GM12873 (cell line): ENCODE results near the gene COL15A1.

Experiments
- TF ChIP-seq, protein P1 (sequence below): IDR thresholded peaks from 2 replicates; pipeline ENCODE4 v1.5.1; 2012; ENCODE audit warnings: low read depth, mild to moderate bottlenecking, moderate library complexity, low read length, control low read depth; ENCODE audit not compliant: insufficient read depth; ENCODE audit errors: missing control alignments

Gene COL15A1

GRCh38 chr9:98943682-98944056, at the start of gene COL15A1:
Gene COL15A1 (plus strand): TSS chr9:98943907. CDS start chr9:98944062, 155 bp downstream.
- TF ChIP-seq, protein P1, sequence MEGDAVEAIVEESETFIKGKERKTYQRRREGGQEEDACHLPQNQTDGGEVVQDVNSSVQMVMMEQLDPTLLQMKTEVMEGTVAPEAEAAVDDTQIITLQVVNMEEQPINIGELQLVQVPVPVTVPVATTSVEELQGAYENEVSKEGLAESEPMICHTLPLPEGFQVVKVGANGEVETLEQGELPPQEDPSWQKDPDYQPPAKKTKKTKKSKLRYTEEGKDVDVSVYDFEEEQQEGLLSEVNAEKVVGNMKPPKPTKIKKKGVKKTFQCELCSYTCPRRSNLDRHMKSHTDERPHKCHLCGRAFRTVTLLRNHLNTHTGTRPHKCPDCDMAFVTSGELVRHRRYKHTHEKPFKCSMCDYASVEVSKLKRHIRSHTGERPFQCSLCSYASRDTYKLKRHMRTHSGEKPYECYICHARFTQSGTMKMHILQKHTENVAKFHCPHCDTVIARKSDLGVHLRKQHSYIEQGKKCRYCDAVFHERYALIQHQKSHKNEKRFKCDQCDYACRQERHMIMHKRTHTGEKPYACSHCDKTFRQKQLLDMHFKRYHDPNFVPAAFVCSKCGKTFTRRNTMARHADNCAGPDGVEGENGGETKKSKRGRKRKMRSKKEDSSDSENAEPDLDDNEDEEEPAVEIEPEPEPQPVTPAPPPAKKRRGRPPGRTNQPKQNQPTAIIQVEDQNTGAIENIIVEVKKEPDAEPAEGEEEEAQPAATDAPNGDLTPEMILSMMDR, result no peak

DNA sequence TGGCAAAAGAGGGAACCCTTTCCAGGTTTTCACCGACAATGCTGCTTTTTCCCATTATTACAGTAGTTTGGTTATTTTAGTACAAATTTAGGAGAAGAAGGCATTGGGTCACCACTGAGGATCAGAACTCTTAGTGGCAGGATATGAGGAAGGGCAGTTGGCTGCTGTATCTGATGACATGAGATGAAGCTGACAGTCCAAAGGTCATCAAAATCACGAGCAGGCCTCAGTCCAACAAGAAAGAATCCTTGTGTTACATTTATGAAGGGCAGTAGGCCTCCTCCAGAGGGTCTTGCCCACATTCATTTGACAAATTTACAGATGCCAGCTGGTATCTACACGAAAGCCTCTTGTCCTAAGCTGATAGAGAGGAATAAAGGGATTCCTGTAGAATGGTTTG, 49.5 kb upstream of the COL15A1 start:
- TF ChIP-seq, protein P1, result no peak

- TF ChIP-seq, protein P1, result no peak
Measured at GRCh38 chr9:98894761-98895160, 48.9 kb upstream of the COL15A1 start.

DNA sequence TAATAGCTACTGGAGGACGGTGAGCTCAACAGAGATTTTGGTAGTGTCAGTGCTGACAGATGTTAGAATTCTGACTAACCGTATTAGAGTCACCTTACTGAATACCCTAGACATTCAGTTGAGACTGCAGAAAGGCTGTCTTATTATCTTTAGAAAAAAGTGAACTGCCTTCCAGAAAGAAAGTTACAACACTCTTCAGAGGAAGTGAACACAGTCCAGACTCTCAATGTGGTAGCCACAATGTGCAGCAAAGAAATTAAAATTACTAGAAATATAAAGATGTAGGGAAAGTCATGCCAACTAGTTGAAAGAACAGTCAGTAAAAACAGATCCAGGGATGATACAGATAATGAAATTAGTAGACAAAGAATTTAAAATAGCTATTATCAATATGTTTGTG, 47.1 kb upstream of the COL15A1 start:
- TF ChIP-seq, protein P1, result no peak

GRCh38 chr9:98897745-98898144, 46.0 kb upstream of the COL15A1 start:
- TF ChIP-seq, protein P1, result no peak

GRCh38 chr9:98899408-98900056, 44.2 kb upstream of the COL15A1 start:
- TF ChIP-seq, protein P1, result no peak

GRCh38 chr9:98900244-98900643, 43.5 kb upstream of the COL15A1 start:
- TF ChIP-seq, protein P1, result no peak

DNA sequence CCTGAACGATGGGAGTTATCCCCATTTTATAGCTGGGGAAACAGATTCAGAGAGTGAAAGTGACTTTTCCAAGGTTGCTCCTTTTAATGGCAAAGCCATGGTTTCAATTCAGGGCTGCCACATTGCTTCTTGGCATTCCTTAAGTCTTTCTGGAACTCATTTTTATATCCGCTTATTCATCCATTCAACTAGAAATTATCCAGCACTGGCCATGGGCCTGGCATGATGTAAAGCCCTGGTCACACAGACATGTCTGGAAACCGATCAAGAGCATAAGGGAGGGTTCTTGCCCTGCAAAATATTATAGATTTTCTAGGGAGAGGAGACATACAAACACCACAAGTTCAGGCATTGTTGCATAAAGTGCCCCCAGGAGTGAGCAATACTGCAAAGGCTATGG, 43.0 kb upstream of the COL15A1 start:
- TF ChIP-seq, protein P1, result no peak
